ENCODE data around the gene TGFBR1.

GRCh38 chr9:99190597-99191283 is 85.8 kb downstream of the TGFBR1 start:
- no peak for TF ChIP-seq CTCF (IDR thresholded peaks at IDR 0.05; ENCODE audit: extremely low read depth in 1 of 2, insufficient read depth in 1 of 2, low read depth in 1 of 2, low read length in 2 of 2)
- TF ChIP-seq MAX (IDR thresholded peaks at IDR 0.05; ENCODE audit: insufficient read depth, insufficient read length), result no peak
- TF ChIP-seq EZH2 (IDR thresholded peaks at IDR 0.05; ENCODE audit: borderline replicate concordance, low read depth, low read length, severe bottlenecking), result no peak
- no peak for TF ChIP-seq FOS (IDR thresholded peaks at IDR 0.05; ENCODE audit: borderline replicate concordance, insufficient read depth, low read length)
- TF ChIP-seq MYC (IDR thresholded peaks at IDR 0.05; ENCODE audit: low read depth, low read length), result no peak
- TF ChIP-seq POLR2A (IDR thresholded peaks at IDR 0.05; ENCODE audit: low read depth, low read length), result no peak
- TF ChIP-seq POLR2AphosphoS5 (IDR thresholded peaks at IDR 0.05; ENCODE audit: insufficient read depth, low read depth, low read length), result no peak
